OCI-LY3 (cell line): ENCODE measurements around the gene ZFAND2A.

ENCODE experiments used
- CTCF ChIP-seq: fragments of 200-600, 300-600 bp; sonication (generic); IDR thresholded peaks from 2 replicates; pipeline ENCODE4 v1.5.1; 2014; ENCODE audit warnings: antibody characterized with exemption, low read length, low read depth
- EZH2phosphoT487 ChIP-seq: fragments of 200-600 bp; shearing (Covaris generic); IDR thresholded peaks from 2 replicates; pipeline ENCODE4 v1.6.1; 2018; ENCODE audit warnings: antibody characterized with exemption, mixed run types, low read depth

- TF ChIP-seq CTCF (no peak), EZH2phosphoT487 (no peak)
These were observed 28.8 kb upstream of the ZFAND2A start for GRCh38 chr7:1188720-1189294.
